Gastrocnemius medialis (tissue), 4 donors: ENCODE results near the gene BLOC1S3.

Experiments
- CTCF ChIP-seq, 5 experiments: fragments of 450-650 bp in 3 of 5; fragments of 200-600 bp in 2 of 5; sonication (generic) in 2 of 5; IDR thresholded peaks in 4 of 5; conservative IDR thresholded peaks in 1 of 5; 1 replicate in 4 of 5; 2 replicates in 1 of 5; pipeline ENCODE4 v1.5.1; 2016 to 2019; ENCODE audit warnings: antibody characterized with exemption in 5 of 5, mild to moderate bottlenecking in 3 of 5, moderate library complexity in 3 of 5
- POLR2A ChIP-seq, 2 donors: fragments of 450-650 bp; IDR thresholded peaks; one replicate each; pipeline ENCODE4 v1.6.1; 2017; ENCODE audit warnings: antibody characterized with exemption in 2 of 2, mild to moderate bottlenecking in 2 of 2, moderate library complexity in 2 of 2

GRCh38 chr19:45153339-45154063 lies 25.1 kb upstream of the BLOC1S3 start:
- TF ChIP-seq CTCF (IDR thresholded peaks at IDR 0.05 in 4 of 5, conservative IDR thresholded peaks at IDR 0.05 in 1 of 5) (no peak), POLR2A (IDR thresholded peaks at IDR 0.05) (no peak)
